KMS-11 (cell line): ENCODE data around the gene CDH3.

ENCODE experiments used
- H2AFZ ChIP-seq: fragments of 200-600 bp; sonication (generic); 2 replicates; pipeline ENCODE4 v1.6.1; 2016; ENCODE audit warnings: antibody characterized with exemption, mixed run types, low read depth
- H3K27ac ChIP-seq: fragments of 200-600 bp; sonication (generic); 2 replicates; pipeline ENCODE4 v1.6.1; 2016; ENCODE audit warnings: mild to moderate bottlenecking, mixed run types
- H3K27me3 ChIP-seq: fragments of 200-600 bp; sonication (generic); 2 replicates; pipeline ENCODE4 v1.6.1; 2017; ENCODE audit warnings: mild to moderate bottlenecking, low read depth, mixed run types, moderate library complexity; ENCODE audit not compliant: insufficient read depth
- H3K36me3 ChIP-seq: fragments of 200-600 bp; sonication (generic); 2 replicates; pipeline ENCODE4 v1.6.1; 2017; ENCODE audit warnings: mild to moderate bottlenecking, mixed run types; ENCODE audit not compliant: insufficient read depth
- H3K4me1 ChIP-seq: fragments of 200-600 bp; sonication (generic); 2 replicates; pipeline ENCODE4 v1.6.1; 2016; ENCODE audit warnings: mild to moderate bottlenecking, low read depth, mixed run types; ENCODE audit not compliant: poor library complexity, severe bottlenecking
- H3K4me2 ChIP-seq: fragments of 200-600 bp; sonication (generic); 2 replicates; pipeline ENCODE4 v1.7.0; 2016; ENCODE audit warnings: mild to moderate bottlenecking, mixed run types
- H3K4me3 ChIP-seq: fragments of 200-600 bp; sonication (generic); IDR thresholded peaks from 2 replicates; pipeline ENCODE4 v1.6.1; 2017; ENCODE audit warnings: low read depth, low read length, mixed read lengths; ENCODE audit not compliant: insufficient read depth
- H3K79me2 ChIP-seq: fragments of 200-600 bp; sonication (generic); 2 replicates; pipeline ENCODE4 v1.6.1; 2016; ENCODE audit warnings: low read depth, mixed run types; ENCODE audit not compliant: insufficient read depth
- H3K9ac ChIP-seq: fragments of 200-600 bp; sonication (generic); 2 replicates; pipeline ENCODE4 v1.6.1; 2016; ENCODE audit warnings: mild to moderate bottlenecking, mixed run types
- H4K20me1 ChIP-seq: fragments of 200-600 bp; sonication (generic); 2 replicates; pipeline ENCODE4 v1.6.1; 2016; ENCODE audit warnings: mild to moderate bottlenecking, mixed run types; ENCODE audit not compliant: insufficient read depth
- TF ChIP-seq, protein P1 (sequence below): fragments of 200-600 bp; sonication (generic); conservative IDR thresholded peaks from 2 replicates; pipeline ENCODE4 v1.6.1; 2017; ENCODE audit warnings: low read depth, mild to moderate bottlenecking, antibody characterized with exemption, low read length, moderate library complexity, mixed read lengths

Gene CDH3

DNA sequence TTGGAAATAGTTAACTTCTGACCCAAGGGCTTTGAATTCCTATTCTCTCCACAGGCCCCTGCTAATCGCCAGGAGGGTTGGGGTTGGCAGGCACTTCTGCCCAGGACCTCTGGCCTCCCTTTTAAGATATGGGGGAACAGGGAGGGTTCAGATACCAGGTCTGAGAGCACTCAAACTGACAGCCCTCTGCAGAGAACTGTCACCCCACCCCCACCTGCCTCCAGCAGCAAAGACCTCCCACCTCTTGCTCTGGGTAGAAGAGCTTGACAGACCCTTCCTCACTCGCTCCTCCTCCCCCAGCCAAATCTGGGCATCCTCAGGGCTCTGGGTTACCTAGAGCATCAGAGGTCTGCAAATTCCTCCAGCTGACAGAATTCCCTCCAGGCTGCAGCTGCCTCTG is 11.6 kb downstream of the CDH3 start:
- Histone ChIP-seq H3K27me3 (no peaks in the 10 kb centered on the region), H3K9ac (no peak overlapping the region), H3K36me3 (no peaks in the 10 kb centered on the region), H3K4me1 (no peaks in the 10 kb centered on the region), H3K27ac (no peak overlapping the region), H2AFZ (no peak overlapping the region), H3K4me3 (no peak overlapping the region), H3K79me2 (no peaks in the 10 kb centered on the region), H4K20me1 (no peaks in the 10 kb centered on the region), H3K4me2 (no peak overlapping the region)
- TF ChIP-seq, protein P1, sequence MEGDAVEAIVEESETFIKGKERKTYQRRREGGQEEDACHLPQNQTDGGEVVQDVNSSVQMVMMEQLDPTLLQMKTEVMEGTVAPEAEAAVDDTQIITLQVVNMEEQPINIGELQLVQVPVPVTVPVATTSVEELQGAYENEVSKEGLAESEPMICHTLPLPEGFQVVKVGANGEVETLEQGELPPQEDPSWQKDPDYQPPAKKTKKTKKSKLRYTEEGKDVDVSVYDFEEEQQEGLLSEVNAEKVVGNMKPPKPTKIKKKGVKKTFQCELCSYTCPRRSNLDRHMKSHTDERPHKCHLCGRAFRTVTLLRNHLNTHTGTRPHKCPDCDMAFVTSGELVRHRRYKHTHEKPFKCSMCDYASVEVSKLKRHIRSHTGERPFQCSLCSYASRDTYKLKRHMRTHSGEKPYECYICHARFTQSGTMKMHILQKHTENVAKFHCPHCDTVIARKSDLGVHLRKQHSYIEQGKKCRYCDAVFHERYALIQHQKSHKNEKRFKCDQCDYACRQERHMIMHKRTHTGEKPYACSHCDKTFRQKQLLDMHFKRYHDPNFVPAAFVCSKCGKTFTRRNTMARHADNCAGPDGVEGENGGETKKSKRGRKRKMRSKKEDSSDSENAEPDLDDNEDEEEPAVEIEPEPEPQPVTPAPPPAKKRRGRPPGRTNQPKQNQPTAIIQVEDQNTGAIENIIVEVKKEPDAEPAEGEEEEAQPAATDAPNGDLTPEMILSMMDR: no peak

DNA sequence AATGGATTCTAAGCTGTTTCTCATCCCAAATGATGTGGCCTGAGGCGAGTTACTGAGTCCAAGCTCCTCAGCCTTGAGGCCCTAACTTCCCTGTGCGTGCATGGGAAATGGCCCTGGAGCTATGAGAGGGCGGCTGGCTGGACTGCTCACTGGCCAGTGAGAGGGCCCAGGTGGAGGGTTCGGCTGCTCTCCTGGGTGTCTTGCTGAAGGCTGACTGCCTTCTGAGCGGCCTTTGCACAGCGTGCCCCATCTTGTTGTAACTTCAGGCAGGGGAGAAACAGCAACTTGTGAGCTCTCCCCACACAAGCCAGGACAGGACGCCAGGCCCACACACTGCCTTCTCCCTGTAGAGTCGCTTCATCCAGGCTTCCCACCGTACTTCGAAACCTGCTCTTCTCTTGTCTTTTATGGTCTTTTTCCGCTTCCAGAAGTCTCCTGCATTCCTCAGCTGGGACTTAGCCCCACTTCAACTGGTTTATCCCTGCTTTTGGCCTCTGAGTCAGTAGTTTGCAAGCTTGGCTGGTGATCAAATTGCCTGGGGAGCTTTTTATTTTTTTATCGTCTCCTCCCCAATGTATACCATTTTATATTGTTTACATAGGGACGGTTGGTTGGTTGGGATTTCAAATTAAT is 13.3 kb downstream of the CDH3 start:
- TF ChIP-seq, protein P1: no peak
- Histone ChIP-seq H2AFZ (no peak overlapping the region), H3K4me3 (no peak overlapping the region), H3K4me1 (no peaks in the 10 kb centered on the region), H3K27me3 (no peaks in the 10 kb centered on the region), H3K27ac (no peak overlapping the region), H4K20me1 (no peaks in the 10 kb centered on the region), H3K4me2 (no peak overlapping the region), H3K9ac (no peak overlapping the region), H3K79me2 (no peaks in the 10 kb centered on the region), H3K36me3 (no peaks in the 10 kb centered on the region)

DNA sequence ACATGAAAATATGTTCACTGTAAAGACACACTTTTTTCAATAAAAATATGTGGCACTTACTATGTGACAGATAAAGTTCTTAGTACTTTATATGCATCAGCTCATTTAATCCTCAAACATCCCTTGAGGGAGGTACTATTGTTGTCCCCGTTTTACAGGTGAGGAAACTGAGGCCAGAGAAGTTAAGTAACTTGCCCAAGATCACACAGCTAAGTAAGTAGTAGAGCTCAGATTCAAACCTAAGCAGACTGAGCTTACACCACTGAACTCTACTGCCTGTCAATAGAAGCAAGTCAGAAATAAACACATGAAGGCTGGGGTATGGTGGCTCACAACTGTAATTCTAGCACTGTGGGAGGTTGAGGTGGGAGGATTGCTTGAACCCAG is 13.9 kb downstream of the CDH3 start:
- Histone ChIP-seq H3K9ac (no peak overlapping the region), H3K27me3 (no peaks in the 10 kb centered on the region), H3K79me2 (no peaks in the 10 kb centered on the region), H3K27ac (no peak overlapping the region), H3K4me2 (no peak overlapping the region), H3K36me3 (no peaks in the 10 kb centered on the region), H2AFZ (no peak overlapping the region), H3K4me1 (no peaks in the 10 kb centered on the region), H3K4me3 (no peak overlapping the region), H4K20me1 (no peaks in the 10 kb centered on the region)
- TF ChIP-seq, protein P1: no peak

DNA sequence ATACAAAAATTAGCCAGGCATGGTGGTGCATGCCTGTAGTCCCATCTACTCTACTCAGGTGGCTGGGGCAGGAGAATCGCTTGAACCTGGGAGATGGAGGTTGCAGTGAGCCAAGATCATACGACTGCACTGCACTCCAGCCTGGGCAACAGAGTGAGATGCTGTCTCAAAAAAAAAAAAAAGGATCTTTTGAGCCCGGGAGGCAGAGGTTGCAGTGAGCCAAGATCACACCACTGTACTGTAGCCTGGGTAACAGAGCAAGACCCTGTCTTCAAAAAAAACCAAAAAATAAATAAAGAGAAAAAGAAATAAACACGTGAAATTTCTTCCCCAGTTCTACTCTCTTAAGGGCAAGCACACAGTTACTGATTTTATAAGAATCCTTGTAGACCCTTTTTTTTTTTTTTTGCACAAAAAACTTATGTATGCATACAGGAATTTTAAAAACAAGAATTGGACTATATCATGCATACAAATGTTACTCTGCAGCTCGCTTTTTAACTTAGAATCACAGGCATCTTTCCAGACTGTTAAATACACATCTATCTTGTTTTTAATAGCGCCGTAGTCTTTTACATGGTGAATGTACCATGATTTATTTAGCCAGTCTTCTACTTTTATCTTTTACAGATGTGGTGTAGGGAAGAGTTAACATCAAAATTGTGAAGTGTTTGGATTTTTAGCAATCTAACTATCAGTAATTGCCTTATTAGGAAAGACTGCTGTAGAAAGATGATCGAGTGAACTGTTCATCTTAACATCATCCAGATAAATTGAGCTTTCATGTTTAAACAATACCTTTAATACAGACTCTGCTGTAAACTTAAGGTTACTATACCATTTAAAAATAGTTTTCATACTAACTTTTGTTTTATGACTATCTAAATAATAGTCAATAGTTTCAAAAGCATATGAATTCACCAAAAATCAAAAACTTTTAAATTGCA is 14.6 kb downstream of the CDH3 start:
- Histone ChIP-seq H3K36me3 (no peaks in the 10 kb centered on the region), H3K4me1 (no peaks in the 10 kb centered on the region), H2AFZ (no peak overlapping the region), H3K4me2 (no peak overlapping the region), H3K79me2 (no peaks in the 10 kb centered on the region), H3K4me3 (no peak overlapping the region), H3K9ac (no peak overlapping the region), H3K27me3 (no peaks in the 10 kb centered on the region), H4K20me1 (no peaks in the 10 kb centered on the region), H3K27ac (no peak overlapping the region)
- TF ChIP-seq, protein P1: no peak
